Activated CD8-positive, alpha-beta memory T cell treated with anti-CD3 and anti-CD28 coated beads for 4 hours (primary cell): ENCODE data around the gene RPS6KA4.

Experiments used
- DNase-seq, 2 donors: peaks; one replicate each; pipeline ENCODE4 v3.0.0-alpha.2; 2020; ENCODE audit warnings: low read depth in 2 of 2

Gene RPS6KA4

DNA sequence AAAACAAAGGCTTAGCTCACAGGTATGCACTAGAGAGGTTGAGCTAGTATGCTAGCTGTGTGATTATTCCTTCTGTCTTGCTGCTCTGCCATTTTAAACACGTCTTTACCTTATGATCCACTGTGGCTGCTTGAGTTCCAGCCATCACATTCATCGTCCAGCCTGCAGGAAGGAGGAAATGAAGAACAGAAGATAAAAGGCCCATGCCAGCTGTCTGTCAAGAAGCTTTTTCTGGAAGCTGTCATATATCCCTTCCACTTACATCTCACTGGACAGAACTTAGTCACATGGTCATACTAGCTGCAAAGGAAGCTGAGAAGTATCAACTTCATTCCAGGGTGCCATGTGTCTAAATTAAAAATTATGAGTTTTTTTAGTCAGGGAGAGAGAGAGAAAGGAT, 31.6 kb upstream of the RPS6KA4 start:
- no peak for DNase-seq

DNA sequence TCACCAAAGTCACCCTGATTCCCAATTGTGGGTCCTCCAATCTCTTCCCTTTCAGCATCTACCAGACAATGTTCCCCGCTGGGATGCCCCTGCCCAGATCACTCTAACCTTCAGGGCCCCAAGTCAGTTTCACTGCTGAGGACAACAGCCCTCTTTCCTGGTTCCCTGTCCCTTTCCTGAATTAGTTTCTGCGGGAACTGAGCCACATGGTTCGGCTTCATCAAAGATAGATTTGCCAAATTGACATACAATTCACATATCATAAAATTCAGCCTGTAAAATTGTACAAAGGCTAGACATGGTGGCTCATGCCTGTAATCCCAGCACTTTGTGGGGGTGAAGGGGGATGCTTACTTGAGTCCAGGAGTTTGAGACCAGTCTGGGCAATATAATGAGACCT, 31.0 kb upstream of the RPS6KA4 start:
- no peak for DNase-seq

- DNase-seq = no peak
These were observed 28.1 kb upstream of the RPS6KA4 start for GRCh38 chr11:64330888-64331287.

DNA sequence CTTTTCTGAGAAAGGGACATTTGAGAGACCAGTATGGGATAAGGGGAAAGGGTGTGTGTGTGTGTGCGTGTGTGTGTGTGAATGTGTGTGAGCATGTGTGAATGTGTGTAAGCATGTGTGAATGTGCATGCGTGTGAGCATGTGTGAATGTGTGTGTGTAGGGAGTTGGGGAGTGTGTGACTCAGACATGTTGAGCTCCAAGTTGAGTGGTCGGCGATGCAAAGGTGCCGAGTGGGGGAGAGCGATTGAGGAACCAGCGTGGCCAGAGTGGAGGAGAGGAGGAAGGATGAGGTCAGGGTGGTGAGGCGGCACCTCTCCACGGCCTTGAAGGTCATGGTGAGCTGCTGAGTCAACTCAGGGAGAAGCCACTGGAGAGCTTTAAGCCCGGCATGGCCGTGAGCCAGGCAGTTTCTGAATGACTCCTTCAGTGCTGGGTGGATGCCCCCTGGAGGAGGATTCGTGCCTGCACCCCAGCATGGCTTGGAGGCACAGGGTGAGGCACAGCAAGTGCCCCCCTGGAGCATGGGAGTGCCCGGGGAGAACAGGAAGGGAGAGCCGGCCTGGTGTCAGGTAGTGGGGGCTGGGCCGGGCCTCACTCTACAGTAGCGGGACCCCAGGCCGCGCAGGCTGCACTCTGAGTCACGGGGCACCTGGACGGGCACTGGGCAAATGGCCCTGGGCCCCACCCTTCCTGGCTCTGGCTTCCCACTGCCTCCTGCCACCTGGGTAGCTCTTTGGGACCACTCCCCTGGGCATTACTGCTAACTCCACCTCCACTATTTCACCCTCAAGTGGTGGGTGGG, 27.2 kb upstream of the RPS6KA4 start:
- DNase-seq = peak; percentile 44 to 46

- no peak for DNase-seq
These were observed 25.4 kb upstream of the RPS6KA4 start for GRCh38 chr11:64333556-64333955.

DNA sequence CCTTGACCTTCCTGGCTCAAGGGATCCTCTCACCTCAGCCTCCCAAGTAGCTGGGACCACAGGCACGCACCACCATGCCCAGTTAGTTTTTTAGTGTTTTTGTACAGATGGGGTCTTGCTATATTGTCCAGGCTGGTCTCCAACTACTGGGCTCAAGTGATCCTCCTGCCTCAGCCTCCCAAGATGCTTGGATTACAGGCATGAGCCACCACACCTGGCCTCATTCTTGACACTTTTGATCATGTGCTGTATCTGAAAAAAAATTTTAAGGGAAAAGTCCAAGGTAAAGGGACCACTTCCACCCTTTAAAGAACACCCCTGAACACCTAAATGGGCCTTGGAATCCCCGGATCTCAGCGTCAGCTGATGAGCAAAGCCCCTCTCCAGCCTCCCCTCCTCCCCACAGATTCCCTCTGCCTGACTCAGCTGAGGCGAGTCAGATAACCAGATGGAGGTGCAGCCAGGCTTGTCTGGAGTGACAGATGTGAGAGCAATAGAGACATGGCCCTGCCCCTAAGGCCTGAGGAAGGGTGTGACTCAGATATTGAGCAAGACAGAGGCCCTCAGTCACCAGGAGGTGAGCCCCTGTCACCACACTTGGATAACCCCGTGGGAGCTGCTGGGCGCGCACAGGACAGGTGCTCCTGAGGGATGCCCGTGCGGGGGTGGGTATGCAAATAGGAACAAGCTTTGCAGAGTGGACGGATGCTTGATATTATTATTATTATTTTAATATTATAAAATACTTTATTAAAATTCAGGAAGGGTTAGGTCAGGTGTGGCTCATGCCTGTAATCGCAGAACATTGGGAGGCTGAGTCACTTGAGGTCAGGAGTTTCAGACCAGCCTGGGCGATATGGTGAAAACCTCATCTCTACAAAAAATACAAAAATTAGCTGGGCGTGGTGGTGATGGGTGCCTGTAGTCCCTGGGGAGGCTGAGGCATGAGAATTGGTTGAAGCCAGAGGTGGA, 23.9 kb upstream of the RPS6KA4 start:
- DNase-seq = no peak

DNA sequence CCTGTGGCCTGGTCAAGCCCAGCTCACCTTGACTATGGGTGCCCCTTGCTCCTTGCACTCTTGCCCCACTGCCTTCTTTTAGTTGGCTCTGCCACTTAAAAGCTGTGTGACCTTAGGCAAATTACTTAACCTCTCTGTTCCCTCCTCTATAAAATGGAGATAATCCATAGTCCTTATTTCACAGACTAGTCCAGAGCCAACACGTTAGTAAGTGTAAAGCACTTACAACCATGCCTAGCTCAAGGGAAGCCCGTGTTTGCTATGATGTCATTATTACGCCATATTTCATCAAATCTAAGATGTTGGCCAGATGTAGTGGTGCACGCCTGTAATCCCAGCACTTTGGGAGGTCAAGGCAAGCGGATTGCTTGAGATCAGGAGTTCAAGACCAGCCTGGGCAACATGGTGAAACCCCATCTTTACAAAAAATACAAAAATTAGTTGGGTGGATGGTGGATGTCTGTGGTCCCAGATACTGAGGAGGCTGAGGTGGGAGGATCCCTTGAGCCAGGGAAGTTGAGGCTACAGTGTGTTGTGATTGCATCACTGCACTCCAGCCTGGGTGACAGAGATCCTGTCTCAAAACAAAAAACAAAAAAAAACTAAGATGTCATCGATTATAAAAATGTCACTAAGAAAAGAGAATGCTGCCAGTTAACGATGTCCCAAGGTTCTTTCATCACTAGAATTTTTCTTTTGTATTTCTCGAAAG, 21.3 kb upstream of the RPS6KA4 start:
- no peak for DNase-seq

GRCh38 chr11:64338716-64339115, 20.2 kb upstream of the RPS6KA4 start:
- DNase-seq = no peak

DNA sequence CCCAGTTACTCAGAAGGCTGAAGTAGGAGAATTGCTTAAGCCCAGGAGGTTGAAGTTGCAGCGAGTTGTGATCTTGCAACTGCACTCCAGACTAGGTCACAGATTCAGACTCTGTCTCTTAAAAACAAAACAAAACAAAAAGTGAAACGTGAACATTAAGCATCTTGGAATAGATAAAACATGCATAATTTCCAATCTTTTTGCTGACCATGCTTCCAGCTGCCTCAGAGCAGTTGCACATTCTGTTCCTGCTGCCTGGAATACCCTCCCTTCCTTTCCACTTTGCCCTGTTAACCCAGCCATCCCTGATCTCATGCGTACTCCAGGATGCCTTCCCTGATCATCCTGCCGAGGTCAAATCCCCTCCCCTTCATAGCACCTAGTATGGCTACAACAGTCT, 19.7 kb upstream of the RPS6KA4 start:
- no peak for DNase-seq

- DNase-seq = peak; percentile 71 to 75
These were observed 19.1 kb upstream of the RPS6KA4 start, which contains the start of gene CCDC88B for GRCh38 chr11:64339754-64340408. CCDC88B (plus strand) TSS chr11:64340204; CDS start chr11:64340267, 63 bp downstream.

DNA sequence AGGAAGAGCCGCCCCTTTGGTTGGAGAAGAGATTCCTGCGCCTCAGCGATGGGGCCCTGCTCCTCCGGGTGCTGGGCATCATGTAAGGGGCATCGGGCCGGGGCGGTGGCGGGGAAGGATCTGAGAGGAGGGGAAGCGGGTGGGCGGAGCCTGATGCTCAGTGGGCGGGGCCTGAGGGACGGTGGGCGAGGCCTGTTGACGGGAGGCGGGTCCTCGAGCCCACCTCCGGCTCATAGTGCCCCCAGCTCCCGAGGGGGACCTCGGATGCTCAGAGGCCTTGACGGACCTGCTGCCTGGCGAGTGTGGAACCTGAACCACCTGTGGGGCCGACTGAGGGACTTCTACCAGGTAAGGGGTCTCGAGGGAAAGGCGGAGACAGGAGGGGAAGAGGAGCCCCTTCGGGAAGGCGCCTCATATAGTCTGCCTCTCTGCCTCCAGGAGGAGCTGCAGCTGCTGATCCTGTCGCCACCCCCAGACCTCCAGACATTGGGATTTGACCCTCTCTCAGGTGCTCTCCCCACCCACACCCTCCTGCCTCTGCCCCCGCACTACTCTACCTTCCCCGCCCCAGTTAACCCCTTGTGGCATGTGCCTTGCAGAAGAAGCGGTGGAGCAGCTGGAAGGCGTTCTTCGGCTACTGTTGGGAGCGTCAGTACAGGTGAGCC, 18.2 kb upstream of the RPS6KA4 start:
- peak; percentile 63 to 70 for DNase-seq

- no peak for DNase-seq
These were observed 17.5 kb upstream of the RPS6KA4 start for GRCh38 chr11:64341429-64341828.

- DNase-seq = peak; percentile 73 to 76
These were observed 16.8 kb upstream of the RPS6KA4 start for GRCh38 chr11:64341851-64342791.

DNA sequence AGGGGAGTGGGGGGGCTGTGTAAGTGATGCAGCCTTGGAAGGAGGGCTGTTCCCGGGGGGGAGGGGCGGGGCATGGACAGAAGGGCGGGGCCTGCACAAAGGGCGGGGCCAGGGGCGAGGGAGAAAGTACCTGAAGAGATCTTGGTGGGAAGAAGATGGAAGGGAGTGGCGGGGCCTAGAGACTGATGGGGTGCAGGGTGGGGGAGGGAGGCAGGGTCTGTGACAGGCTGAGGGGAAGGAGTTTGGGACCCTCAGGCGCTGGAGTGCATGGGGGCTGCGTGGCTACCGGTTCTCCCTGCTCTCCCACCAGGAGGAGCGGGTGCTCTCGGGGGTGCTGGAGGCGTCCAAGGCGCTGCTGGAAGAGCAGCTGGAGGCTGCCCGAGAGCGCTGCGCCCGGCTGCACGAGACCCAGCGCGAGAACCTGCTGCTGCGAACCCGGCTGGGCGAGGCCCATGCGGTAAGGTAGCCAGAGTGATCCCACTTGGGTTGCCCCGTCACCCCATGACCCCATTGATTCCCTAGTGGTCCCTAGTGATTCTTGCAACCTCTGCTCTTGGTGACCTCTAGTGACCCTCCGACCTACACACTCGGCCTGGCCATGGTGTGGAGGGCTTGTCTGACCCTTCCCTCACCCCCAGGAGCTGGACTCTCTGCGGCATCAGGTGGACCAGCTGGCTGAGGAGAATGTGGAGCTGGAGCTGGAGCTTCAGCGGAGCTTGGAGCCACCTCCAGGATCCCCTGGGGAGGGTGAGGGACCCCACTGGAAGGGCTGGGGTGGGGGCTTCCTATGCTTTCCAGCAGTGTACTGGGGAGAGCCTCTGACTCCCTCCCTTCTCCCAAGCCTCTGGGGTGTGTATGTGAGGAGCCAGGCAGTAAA, 15.9 kb upstream of the RPS6KA4 start:
- no peak for DNase-seq

DNA sequence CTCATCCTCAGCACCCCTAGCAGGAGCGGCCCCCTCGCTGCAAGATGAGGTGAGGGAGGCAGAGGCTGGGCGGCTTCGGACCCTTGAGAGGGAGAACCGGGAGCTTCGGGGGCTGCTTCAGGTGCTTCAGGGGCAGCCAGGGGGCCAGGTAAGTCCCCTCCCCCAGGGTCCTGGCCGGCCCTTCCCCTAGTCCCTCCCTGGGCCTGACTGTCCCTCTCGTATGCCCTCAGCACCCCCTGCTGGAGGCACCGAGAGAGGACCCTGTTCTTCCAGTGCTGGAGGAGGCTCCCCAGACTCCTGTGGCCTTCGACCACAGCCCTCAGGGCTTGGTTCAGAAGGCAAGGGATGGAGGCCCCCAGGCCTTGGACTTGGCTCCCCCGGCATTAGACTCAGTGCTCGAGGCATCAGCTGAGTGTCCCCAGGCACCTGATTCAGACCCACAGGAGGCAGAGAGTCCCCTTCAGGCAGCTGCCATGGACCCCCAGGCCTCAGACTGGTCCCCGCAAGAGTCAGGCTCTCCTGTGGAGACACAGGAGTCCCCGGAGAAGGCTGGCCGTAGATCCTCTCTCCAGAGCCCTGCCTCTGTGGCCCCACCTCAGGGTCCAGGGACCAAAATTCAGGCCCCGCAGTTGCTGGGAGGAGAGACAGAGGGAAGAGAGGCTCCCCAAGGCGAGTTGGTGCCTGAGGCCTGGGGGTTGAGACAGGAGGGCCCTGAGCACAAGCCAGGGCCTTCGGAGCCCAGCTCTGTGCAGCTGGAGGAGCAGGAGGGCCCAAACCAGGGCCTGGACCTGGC, 15.0 kb upstream of the RPS6KA4 start:
- DNase-seq = no peak

DNA sequence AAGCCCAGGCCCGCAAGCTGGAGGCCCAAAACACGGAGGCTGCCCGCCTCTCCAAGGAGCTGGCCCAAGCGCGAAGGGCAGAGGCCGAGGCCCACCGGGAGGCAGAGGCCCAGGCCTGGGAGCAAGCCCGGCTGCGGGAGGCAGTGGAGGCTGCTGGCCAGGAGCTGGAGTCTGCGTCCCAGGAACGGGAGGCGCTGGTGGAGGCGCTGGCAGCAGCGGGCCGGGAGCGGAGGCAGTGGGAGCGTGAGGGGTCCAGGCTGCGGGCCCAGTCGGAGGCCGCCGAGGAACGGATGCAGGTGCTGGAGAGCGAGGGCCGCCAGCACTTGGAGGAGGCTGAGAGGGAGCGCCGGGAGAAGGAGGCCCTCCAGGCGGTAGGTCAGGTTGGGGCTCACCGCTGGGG, 14.2 kb upstream of the RPS6KA4 start:
- no peak for DNase-seq

GRCh38 chr11:64347193-64347867, 11.6 kb upstream of the RPS6KA4 start:
- no peak for DNase-seq
